ENCODE data around the gene MLEC.
A peak's percentile ranks its signal among the peaks of the same experiment; 100 is the strongest.

Gene MLEC

GRCh38 chr12:120651821-120652220 is 35.1 kb upstream of the MLEC start:
- H3K27ac ChIP-seq (replicated peaks): no peak overlapping the region
- peaks cover 4% of the 10 kb centered on the region for H3K27me3 ChIP-seq (ENCODE audit: insufficient read depth, poor library complexity, severe bottlenecking)
- DNase-seq (ENCODE audit: low read depth in 1 of 2, low spot score in 1 of 2): peak in 1 of 2 experiments; percentile 33
- no peak overlapping the region for H3K4me3 ChIP-seq (replicated peaks; ENCODE audit: insufficient read depth, low read length)
- no peak for TF ChIP-seq POLR2AphosphoS5 (IDR thresholded peaks at IDR 0.05; ENCODE audit: low read depth)
- no peak for TF ChIP-seq REST (IDR thresholded peaks at IDR 0.05; ENCODE audit: insufficient replicate concordance, low read depth)
- no peak for TF ChIP-seq CTCF (IDR thresholded peaks at IDR 0.05; ENCODE audit: insufficient read depth, low read length)
- TF ChIP-seq GABPA (IDR thresholded peaks at IDR 0.05; ENCODE audit: low read depth): no peak
- TF ChIP-seq SPI1 (IDR thresholded peaks at IDR 0.05; ENCODE audit: borderline replicate concordance, low read depth): no peak

GRCh38 chr12:120652656-120653435 is 34.1 kb upstream of the MLEC start:
- no peak overlapping the region for H3K4me3 ChIP-seq (replicated peaks; ENCODE audit: insufficient read depth, low read length)
- DNase-seq (ENCODE audit: low read depth in 1 of 2, low spot score in 1 of 2): no peak
- peaks cover 4% of the 10 kb centered on the region for H3K27me3 ChIP-seq (ENCODE audit: insufficient read depth, poor library complexity, severe bottlenecking)
- H3K27ac ChIP-seq (replicated peaks): no peak overlapping the region
- no peak for TF ChIP-seq GABPA (IDR thresholded peaks at IDR 0.05; ENCODE audit: low read depth)

- TF ChIP-seq SPI1 (IDR thresholded peaks at IDR 0.05; ENCODE audit: borderline replicate concordance, low read depth): no peak
- TF ChIP-seq POLR2AphosphoS5 (IDR thresholded peaks at IDR 0.05; ENCODE audit: low read depth): no peak
- TF ChIP-seq CTCF (IDR thresholded peaks at IDR 0.05; ENCODE audit: insufficient read depth, low read length): no peak
- TF ChIP-seq REST (IDR thresholded peaks at IDR 0.05; ENCODE audit: insufficient replicate concordance, low read depth): no peak
- no peak for TF ChIP-seq GABPA (IDR thresholded peaks at IDR 0.05; ENCODE audit: low read depth)
- Histone ChIP-seq H3K27me3 (ENCODE audit: insufficient read depth, poor library complexity, severe bottlenecking) (peaks cover 4% of the 10 kb centered on the region), H3K4me3 (replicated peaks; ENCODE audit: insufficient read depth, low read length) (no peak overlapping the region), H3K27ac (replicated peaks) (no peak overlapping the region)
- DNase-seq (ENCODE audit: low read depth in 1 of 2, low spot score in 1 of 2): no peak
These were observed 33.3 kb upstream of the MLEC start for GRCh38 chr12:120653611-120654010.

GRCh38 chr12:120654656-120655055 is 32.3 kb upstream of the MLEC start:
- DNase-seq (ENCODE audit: low read depth in 1 of 2, low spot score in 1 of 2): no peak
- no peak for TF ChIP-seq CTCF (IDR thresholded peaks at IDR 0.05; ENCODE audit: insufficient read depth, low read length)
- no peak for TF ChIP-seq POLR2AphosphoS5 (IDR thresholded peaks at IDR 0.05; ENCODE audit: low read depth)
- no peak for TF ChIP-seq GABPA (IDR thresholded peaks at IDR 0.05; ENCODE audit: low read depth)
- no peak for TF ChIP-seq REST (IDR thresholded peaks at IDR 0.05; ENCODE audit: insufficient replicate concordance, low read depth)
- TF ChIP-seq SPI1 (IDR thresholded peaks at IDR 0.05; ENCODE audit: borderline replicate concordance, low read depth): no peak
- H3K27ac ChIP-seq (replicated peaks): no peak overlapping the region
- no peak overlapping the region for H3K4me3 ChIP-seq (replicated peaks; ENCODE audit: insufficient read depth, low read length)
- H3K27me3 ChIP-seq (ENCODE audit: insufficient read depth, poor library complexity, severe bottlenecking): peaks cover 4% of the 10 kb centered on the region
